OCI-LY1 (cell line): ENCODE results near the gene MCF2L2.

Experiments used
- H2AFZ ChIP-seq: fragments of 200-600 bp; sonication (generic), shearing (Covaris generic); 2 replicates; pipeline ENCODE4 v1.6.0; 2014; ENCODE audit warnings: antibody characterized with exemption, mild to moderate bottlenecking, low read length
- H3F3A ChIP-seq: fragments of 200-600 bp; sonication (generic), shearing (Covaris generic); 2 replicates; pipeline ENCODE4 v1.6.0; 2014; ENCODE audit warnings: mild to moderate bottlenecking, antibody characterized with exemption, low read length, moderate library complexity; ENCODE audit not compliant: insufficient read depth
- H3K27ac ChIP-seq: fragments of 200-600 bp; sonication (generic); 2 replicates; pipeline ENCODE4 v1.5.1; 2014; ENCODE audit warnings: low read length, mixed run types, mild to moderate bottlenecking, low read depth; ENCODE audit not compliant: poor library complexity, severe bottlenecking
- H3K27me3 ChIP-seq: fragments of 200-600 bp; sonication (generic); 2 replicates; pipeline ENCODE4 v1.6.0; 2014; ENCODE audit warnings: antibody characterized with exemption, mild to moderate bottlenecking, low read length, moderate library complexity; ENCODE audit not compliant: insufficient read depth
- H3K36me3 ChIP-seq: fragments of 200-600 bp; sonication (generic); 2 replicates; pipeline ENCODE4 v1.6.1; 2014; ENCODE audit warnings: mild to moderate bottlenecking, antibody characterized with exemption, low read length, moderate library complexity, mixed read lengths; ENCODE audit not compliant: insufficient read depth
- H3K4me1 ChIP-seq: fragments of 200-600 bp; sonication (generic); 2 replicates; pipeline ENCODE4 v1.5.1; 2014; ENCODE audit warnings: mild to moderate bottlenecking, low read length, moderate library complexity; ENCODE audit not compliant: insufficient read depth, severe bottlenecking
- H3K4me2 ChIP-seq: fragments of 200-600 bp; sonication (generic), shearing (Covaris generic); 2 replicates; pipeline ENCODE4 v1.6.1; 2014; ENCODE audit warnings: low read length
- H3K4me3 ChIP-seq: fragments of 200-600 bp; sonication (generic); 2 replicates; pipeline ENCODE4 v1.5.1; 2014; ENCODE audit warnings: low read length, low read depth, mild to moderate bottlenecking, mixed read lengths; ENCODE audit not compliant: poor library complexity, severe bottlenecking
- H3K79me2 ChIP-seq: fragments of 200-600 bp; shearing (Covaris generic); 2 replicates; pipeline ENCODE4 v1.6.1; 2016; ENCODE audit warnings: mixed run types, low read length, mixed read lengths; ENCODE audit not compliant: insufficient read depth
- H3K9ac ChIP-seq: fragments of 200-600 bp; sonication (generic), shearing (Covaris generic); 2 replicates; pipeline ENCODE4 v1.6.1; 2014; ENCODE audit warnings: mild to moderate bottlenecking, low read length, mixed read lengths
- H3K9me2 ChIP-seq: fragments of 200-600 bp; sonication (generic), shearing (Covaris generic); 2 replicates; pipeline ENCODE4 v1.6.1; 2014; ENCODE audit warnings: low read depth, mild to moderate bottlenecking, low read length, mixed read lengths
- H3K9me3 ChIP-seq: fragments of 200-600 bp; shearing (Covaris generic); 2 replicates; pipeline ENCODE4 v1.6.1; 2014; ENCODE audit warnings: low read length, mixed read lengths
- H4K20me1 ChIP-seq: fragments of 200-600 bp; sonication (generic), shearing (Covaris generic); 2 replicates; pipeline ENCODE4 v1.6.0; 2016; ENCODE audit warnings: mild to moderate bottlenecking, low read length; ENCODE audit not compliant: insufficient read depth
- EZH2 ChIP-seq: fragments of 200-600 bp; sonication (generic), shearing (Covaris generic); IDR thresholded peaks from 2 replicates; pipeline ENCODE4 v1.8.0; 2017; ENCODE audit warnings: borderline replicate concordance, mixed run types, mild to moderate bottlenecking, antibody characterized with exemption, low read length, moderate library complexity, mixed read lengths
- TF ChIP-seq, protein P1 (sequence below): fragments of 200-600 bp; sonication (generic), shearing (Covaris generic); IDR thresholded peaks from 2 replicates; pipeline ENCODE4 v1.5.1; 2017; ENCODE audit warnings: mild to moderate bottlenecking, antibody characterized with exemption, low read length, moderate library complexity, mixed read lengths

Gene MCF2L2

DNA sequence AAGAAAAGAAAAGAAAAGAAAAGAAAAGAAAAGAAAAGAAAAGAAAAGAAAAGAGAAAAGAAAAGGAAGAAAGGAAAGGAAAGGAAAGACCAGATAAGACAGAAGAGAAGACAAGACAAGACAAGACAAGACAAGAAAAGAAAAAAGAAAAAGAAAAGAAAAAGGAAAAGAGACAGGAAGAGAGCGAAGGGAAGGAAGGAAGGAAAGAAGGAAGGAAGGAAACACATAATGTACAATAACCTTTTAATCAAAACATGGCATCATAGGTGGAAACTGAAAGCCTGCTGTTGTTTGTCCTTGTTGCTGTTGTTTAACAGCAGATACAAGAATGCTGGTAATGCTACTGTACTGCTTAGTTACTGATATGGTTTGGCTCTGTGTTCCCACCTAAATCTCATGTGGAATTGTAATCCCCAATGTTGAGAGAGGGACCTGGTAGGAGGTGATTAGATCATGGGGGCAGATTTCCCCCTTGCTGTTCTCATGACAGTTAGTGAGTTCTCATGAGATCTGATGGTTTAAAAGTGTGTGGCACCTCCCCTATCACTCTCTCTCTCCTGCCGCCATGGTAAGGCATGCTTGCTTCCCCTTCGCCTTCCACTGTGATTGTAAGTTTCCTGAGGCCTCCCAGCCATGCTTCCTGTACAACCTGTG is 67.3 kb downstream of the MCF2L2 start:
- TF ChIP-seq EZH2, result no peak
- TF ChIP-seq, protein P1, sequence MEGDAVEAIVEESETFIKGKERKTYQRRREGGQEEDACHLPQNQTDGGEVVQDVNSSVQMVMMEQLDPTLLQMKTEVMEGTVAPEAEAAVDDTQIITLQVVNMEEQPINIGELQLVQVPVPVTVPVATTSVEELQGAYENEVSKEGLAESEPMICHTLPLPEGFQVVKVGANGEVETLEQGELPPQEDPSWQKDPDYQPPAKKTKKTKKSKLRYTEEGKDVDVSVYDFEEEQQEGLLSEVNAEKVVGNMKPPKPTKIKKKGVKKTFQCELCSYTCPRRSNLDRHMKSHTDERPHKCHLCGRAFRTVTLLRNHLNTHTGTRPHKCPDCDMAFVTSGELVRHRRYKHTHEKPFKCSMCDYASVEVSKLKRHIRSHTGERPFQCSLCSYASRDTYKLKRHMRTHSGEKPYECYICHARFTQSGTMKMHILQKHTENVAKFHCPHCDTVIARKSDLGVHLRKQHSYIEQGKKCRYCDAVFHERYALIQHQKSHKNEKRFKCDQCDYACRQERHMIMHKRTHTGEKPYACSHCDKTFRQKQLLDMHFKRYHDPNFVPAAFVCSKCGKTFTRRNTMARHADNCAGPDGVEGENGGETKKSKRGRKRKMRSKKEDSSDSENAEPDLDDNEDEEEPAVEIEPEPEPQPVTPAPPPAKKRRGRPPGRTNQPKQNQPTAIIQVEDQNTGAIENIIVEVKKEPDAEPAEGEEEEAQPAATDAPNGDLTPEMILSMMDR, result no peak
- Histone ChIP-seq H4K20me1 (no peaks in the 10 kb centered on the region), H3K4me1 (no peaks in the 10 kb centered on the region), H2AFZ (no peak overlapping the region), H3K9me2 (no peaks in the 10 kb centered on the region), H3K4me3 (no peak overlapping the region), H3K27ac (no peak overlapping the region), H3K9ac (no peak overlapping the region), H3F3A (no peaks in the 10 kb centered on the region), H3K9me3 (0 out of 2 replicates have a peak, but pooled peaks cover 4% of the 10 kb centered on the region), H3K4me2 (no peak overlapping the region), H3K79me2 (no peaks in the 10 kb centered on the region), H3K36me3 (no peaks in the 10 kb centered on the region), H3K27me3 (peaks cover 4% of the 10 kb centered on the region; the same call in 1 of the 2 replicates)

DNA sequence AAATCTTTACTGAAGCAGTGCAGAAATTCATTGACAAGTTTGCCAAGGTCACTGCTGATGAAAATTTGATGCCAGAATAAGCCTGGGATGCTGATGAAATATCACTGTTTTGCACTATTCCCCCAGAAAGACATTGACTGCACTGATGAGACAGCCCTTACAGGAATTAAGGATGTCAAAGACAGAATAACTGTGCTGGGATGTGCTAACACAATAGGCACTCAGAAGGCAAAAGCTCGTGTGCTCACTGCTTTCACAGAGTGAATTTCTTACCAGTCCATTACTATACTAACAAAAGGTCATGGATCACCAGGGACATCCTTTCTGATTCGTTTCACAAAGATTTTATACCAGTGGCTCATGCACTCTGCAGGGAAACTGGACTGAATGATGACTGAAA is 69.4 kb downstream of the MCF2L2 start:
- H2AFZ ChIP-seq, result no peak overlapping the region
- no peaks in the 10 kb centered on the region for H3K79me2 ChIP-seq
- no peaks in the 10 kb centered on the region for H3F3A ChIP-seq
- H3K27ac ChIP-seq, result no peak overlapping the region
- peaks cover 4% of the 10 kb centered on the region; the same call in 1 of the 2 replicates for H3K27me3 ChIP-seq
- H3K9me3 ChIP-seq, result 0 out of 2 replicates have a peak, but pooled peaks cover 4% of the 10 kb centered on the region
- no peak overlapping the region for H3K4me3 ChIP-seq
- no peak overlapping the region for H3K9ac ChIP-seq
- H3K4me2 ChIP-seq, result no peak overlapping the region
- H3K4me1 ChIP-seq, result no peaks in the 10 kb centered on the region
- no peaks in the 10 kb centered on the region for H4K20me1 ChIP-seq
- TF ChIP-seq, protein P1, result no peak
- no peak for TF ChIP-seq EZH2
- H3K9me2 ChIP-seq, result no peaks in the 10 kb centered on the region
- no peaks in the 10 kb centered on the region for H3K36me3 ChIP-seq

DNA sequence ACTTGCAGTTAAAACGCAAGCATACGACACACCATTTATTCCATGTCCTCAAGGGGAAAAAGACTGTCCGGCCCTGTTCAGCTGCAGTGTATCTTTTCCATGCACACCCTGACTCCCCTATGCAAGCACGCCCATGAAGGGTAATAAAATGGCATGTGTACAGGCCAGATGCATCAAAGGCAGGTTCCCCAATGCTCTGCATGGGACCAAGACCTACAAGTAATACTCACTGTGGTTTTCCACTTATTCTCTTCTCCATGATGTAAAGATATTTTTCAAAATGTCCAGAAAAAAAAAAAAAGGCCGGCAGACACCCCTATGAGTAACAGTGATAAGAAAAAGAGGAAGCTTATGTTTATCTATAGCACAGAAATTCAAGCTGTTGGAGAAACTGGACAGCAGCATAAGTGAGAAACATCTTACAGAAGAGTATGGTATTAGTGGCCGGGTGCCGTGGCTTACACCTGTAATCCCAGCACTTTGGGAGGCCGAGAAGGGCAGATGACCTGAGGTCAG is 70.8 kb downstream of the MCF2L2 start:
- TF ChIP-seq EZH2, result no peak
- TF ChIP-seq, protein P1, result no peak
- Histone ChIP-seq H3K4me1 (no peaks in the 10 kb centered on the region), H3K79me2 (no peaks in the 10 kb centered on the region), H3K4me3 (no peak overlapping the region), H3F3A (no peaks in the 10 kb centered on the region), H4K20me1 (no peaks in the 10 kb centered on the region), H3K9me2 (no peaks in the 10 kb centered on the region), H3K27me3 (peaks cover 4% of the 10 kb centered on the region; the same call in 1 of the 2 replicates), H3K27ac (no peak overlapping the region), H2AFZ (no peak overlapping the region), H3K9me3 (0 out of 2 replicates have a peak, but pooled peaks cover 4% of the 10 kb centered on the region), H3K9ac (no peak overlapping the region), H3K36me3 (no peaks in the 10 kb centered on the region), H3K4me2 (no peak overlapping the region)
